MM.1S (cell line): ENCODE data around the gene UNC13C.

Experiments used
- EZH2 ChIP-seq: fragments of 300-600 bp; sonication (generic); optimal IDR thresholded peaks from 2 replicates; pipeline ENCODE3; 2017; ENCODE audit warnings: low read depth, mild to moderate bottlenecking, antibody characterized with exemption, low read length, mixed read lengths
- TF ChIP-seq, protein P1 (sequence below): fragments of 300-600 bp; sonication (generic); IDR thresholded peaks from 2 replicates; pipeline ENCODE4 v1.5.1; 2016; ENCODE audit warnings: antibody characterized with exemption, low read length, mixed read lengths

DNA sequence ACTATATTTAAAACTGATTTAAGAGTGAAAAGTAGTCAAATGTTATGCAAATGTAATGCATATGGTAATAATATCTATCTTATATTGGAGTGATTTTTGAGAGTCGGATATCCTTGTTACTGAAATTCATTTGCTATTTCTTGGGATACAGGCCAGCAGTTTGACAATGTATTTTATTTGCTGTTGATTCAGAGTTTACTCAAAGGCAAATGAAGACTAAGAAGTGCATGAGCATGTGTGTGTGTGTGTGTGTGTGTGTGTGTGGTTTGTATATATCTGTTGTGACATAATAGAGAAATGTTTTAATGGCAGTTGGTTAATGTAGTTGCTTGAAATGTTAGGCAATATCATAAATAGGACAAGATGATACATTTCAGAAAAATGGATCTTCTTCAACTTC is 39.0 kb downstream of the UNC13C start:
- no peak for TF ChIP-seq EZH2
- TF ChIP-seq, protein P1, sequence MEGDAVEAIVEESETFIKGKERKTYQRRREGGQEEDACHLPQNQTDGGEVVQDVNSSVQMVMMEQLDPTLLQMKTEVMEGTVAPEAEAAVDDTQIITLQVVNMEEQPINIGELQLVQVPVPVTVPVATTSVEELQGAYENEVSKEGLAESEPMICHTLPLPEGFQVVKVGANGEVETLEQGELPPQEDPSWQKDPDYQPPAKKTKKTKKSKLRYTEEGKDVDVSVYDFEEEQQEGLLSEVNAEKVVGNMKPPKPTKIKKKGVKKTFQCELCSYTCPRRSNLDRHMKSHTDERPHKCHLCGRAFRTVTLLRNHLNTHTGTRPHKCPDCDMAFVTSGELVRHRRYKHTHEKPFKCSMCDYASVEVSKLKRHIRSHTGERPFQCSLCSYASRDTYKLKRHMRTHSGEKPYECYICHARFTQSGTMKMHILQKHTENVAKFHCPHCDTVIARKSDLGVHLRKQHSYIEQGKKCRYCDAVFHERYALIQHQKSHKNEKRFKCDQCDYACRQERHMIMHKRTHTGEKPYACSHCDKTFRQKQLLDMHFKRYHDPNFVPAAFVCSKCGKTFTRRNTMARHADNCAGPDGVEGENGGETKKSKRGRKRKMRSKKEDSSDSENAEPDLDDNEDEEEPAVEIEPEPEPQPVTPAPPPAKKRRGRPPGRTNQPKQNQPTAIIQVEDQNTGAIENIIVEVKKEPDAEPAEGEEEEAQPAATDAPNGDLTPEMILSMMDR, result no peak
